ENCODE results near the gene TNRC6C. TPM values are rescaled to one million over a fixed set of nuclear protein-coding genes. Genes with fewer than 3 reads are reported as not detected.

TNRC6C gene
- total and polyA plus RNA-seq, 7 donors, result 1.2 to 22.4 (median 11.4) TPM

- peaks cover 30% of the 10 kb centered on the region for H3K4me1 ChIP-seq
Observed at GRCh38 chr17:78107976-78108725, 149.6 kb downstream of the TNRC6C start.

GRCh38 chr17:78108726-78109488 lies 150.4 kb downstream of the TNRC6C start:
- Histone ChIP-seq H3K36me3 (ENCODE audit: insufficient read depth in 1 of 2, low read depth in 1 of 2) (peaks cover 4 to 31% of the 10 kb centered on the region in 2 donors), H3K4me3 (no peak overlapping the region), H3K27me3 (ENCODE audit: insufficient read depth in 3 of 3, low read length in 2 of 3) (no peaks in the 10 kb centered on the region), H3K4me1 (peaks cover 30% of the 10 kb centered on the region), H3K27ac (peak overlapping the region; percentile 12), H3K9me3 (no peaks in the 10 kb centered on the region)
- no peak for ATAC-seq
- WGBS, 3 donors, result 49 to 62% (median 50%) methylated on average over 18 of the region's 18 CpGs
- TF ChIP-seq CTCF (IDR thresholded peaks at IDR 0.05), result no peak
- peak in 1 of 2 donors; percentile 50 for DNase-seq
- intact Hi-C loops (cut with DNase I), result no loop called here

More at GRCh38 chr17:78107976-78108725, 149.6 kb downstream of the TNRC6C start:
- ATAC-seq, result no peak
- H3K36me3 ChIP-seq (ENCODE audit: insufficient read depth in 1 of 2, low read depth in 1 of 2), result peaks cover 11 to 39% of the 10 kb centered on the region in 2 donors
- DNase-seq, result peak in 1 of 2 donors; percentile 46
- H3K27ac ChIP-seq, result no peak overlapping the region
- H3K27me3 ChIP-seq (ENCODE audit: insufficient read depth in 3 of 3, low read length in 2 of 3), result no peaks in the 10 kb centered on the region
- H3K9me3 ChIP-seq, result no peaks in the 10 kb centered on the region
- intact Hi-C loops (cut with DNase I), result no loop called here
- TF ChIP-seq CTCF (IDR thresholded peaks at IDR 0.05), result no peak
- no peak overlapping the region for H3K4me3 ChIP-seq
- WGBS, 3 donors, result 90 to 94% (median 90%) methylated on average over 21 of the region's 21 CpGs

GRCh38 chr17:78109489-78109761 lies 150.9 kb downstream of the TNRC6C start:
- H3K4me3 ChIP-seq, result no peak overlapping the region
- ATAC-seq (no peak), DNase-seq (peak in 1 of 2 donors; percentile 47)
- peaks cover 4 to 26% of the 10 kb centered on the region in 2 donors for H3K36me3 ChIP-seq (ENCODE audit: insufficient read depth in 1 of 2, low read depth in 1 of 2)
- no peaks in the 10 kb centered on the region for H3K27me3 ChIP-seq (ENCODE audit: insufficient read depth in 3 of 3, low read length in 2 of 3)
- peak overlapping the region; percentile 77 for H3K27ac ChIP-seq
- peaks cover 30% of the 10 kb centered on the region for H3K4me1 ChIP-seq
- intact Hi-C loops (cut with DNase I), result no loop called here
- WGBS, 3 donors, result 84 to 92% (median 92%) methylated on average over 9 of the region's 9 CpGs
- no peak for TF ChIP-seq CTCF (IDR thresholded peaks at IDR 0.05)
- H3K9me3 ChIP-seq, result no peaks in the 10 kb centered on the region

GRCh38 chr17:78110363-78111015 lies 152.0 kb downstream of the TNRC6C start:
- Histone ChIP-seq H3K27me3 (ENCODE audit: insufficient read depth in 3 of 3, low read length in 2 of 3) (peaks cover 0 to 2% (median 0%) of the 10 kb centered on the region in 3 donors), H3K4me1 (peaks cover 30% of the 10 kb centered on the region), H3K27ac (peak overlapping the region; percentile 77), H3K9me3 (no peaks in the 10 kb centered on the region), H3K4me3 (no peak overlapping the region), H3K36me3 (ENCODE audit: insufficient read depth in 1 of 2, low read depth in 1 of 2) (peaks cover 0 to 15% of the 10 kb centered on the region in 2 donors)
- intact Hi-C loops (cut with DNase I), result loop anchor here (5.0 to 10.0 kb wide), 3 partner anchors 93 to 314 kb away; no protein-coding TSS in a partner anchor
- DNase-seq (peak; percentile 65 to 91), ATAC-seq (peak; percentile 84 to 93 (median 89))
- TF ChIP-seq CTCF (IDR thresholded peaks at IDR 0.05), result no peak
- WGBS, 3 donors, result 54 to 70% (median 69%) methylated on average over 22 of the region's 22 CpGs

Data from psoas muscle (tissue), 8 donors.